ENCODE data around the gene MT1F.

DNA sequence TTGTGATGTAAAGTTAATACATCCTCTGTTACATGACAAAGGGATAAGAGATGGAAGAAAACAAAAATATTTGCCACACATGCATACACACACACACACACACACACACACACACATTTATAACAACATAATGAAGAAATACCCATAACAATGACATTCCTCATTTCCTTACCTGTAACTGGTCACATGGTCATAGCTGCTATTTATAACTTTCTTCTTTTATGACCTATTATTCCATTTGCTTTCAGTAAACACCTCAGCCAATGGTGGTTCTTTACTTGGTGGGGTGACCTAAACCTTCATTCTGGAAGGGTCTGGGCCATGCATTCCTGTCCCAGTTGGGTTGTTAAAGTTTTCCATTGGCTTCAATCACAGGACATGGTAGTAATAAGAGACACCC is 44.1 kb upstream of the MT1F start:
- TF ChIP-seq POLR2A (IDR thresholded peaks at IDR 0.05) = no peak
- TF ChIP-seq, protein P1, sequence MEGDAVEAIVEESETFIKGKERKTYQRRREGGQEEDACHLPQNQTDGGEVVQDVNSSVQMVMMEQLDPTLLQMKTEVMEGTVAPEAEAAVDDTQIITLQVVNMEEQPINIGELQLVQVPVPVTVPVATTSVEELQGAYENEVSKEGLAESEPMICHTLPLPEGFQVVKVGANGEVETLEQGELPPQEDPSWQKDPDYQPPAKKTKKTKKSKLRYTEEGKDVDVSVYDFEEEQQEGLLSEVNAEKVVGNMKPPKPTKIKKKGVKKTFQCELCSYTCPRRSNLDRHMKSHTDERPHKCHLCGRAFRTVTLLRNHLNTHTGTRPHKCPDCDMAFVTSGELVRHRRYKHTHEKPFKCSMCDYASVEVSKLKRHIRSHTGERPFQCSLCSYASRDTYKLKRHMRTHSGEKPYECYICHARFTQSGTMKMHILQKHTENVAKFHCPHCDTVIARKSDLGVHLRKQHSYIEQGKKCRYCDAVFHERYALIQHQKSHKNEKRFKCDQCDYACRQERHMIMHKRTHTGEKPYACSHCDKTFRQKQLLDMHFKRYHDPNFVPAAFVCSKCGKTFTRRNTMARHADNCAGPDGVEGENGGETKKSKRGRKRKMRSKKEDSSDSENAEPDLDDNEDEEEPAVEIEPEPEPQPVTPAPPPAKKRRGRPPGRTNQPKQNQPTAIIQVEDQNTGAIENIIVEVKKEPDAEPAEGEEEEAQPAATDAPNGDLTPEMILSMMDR (IDR thresholded peaks at IDR 0.05) = no peak
